ENCODE measurements around the gene RPS21. TPM values are rescaled to one million over a fixed set of nuclear protein-coding genes. Genes with fewer than 3 reads are reported as not detected.

RPS21 gene
- total and polyA plus RNA-seq, 2 of the 4 experiments (the other 2 are of a cell fraction), result 2,710 to 4,298 TPM

DNA sequence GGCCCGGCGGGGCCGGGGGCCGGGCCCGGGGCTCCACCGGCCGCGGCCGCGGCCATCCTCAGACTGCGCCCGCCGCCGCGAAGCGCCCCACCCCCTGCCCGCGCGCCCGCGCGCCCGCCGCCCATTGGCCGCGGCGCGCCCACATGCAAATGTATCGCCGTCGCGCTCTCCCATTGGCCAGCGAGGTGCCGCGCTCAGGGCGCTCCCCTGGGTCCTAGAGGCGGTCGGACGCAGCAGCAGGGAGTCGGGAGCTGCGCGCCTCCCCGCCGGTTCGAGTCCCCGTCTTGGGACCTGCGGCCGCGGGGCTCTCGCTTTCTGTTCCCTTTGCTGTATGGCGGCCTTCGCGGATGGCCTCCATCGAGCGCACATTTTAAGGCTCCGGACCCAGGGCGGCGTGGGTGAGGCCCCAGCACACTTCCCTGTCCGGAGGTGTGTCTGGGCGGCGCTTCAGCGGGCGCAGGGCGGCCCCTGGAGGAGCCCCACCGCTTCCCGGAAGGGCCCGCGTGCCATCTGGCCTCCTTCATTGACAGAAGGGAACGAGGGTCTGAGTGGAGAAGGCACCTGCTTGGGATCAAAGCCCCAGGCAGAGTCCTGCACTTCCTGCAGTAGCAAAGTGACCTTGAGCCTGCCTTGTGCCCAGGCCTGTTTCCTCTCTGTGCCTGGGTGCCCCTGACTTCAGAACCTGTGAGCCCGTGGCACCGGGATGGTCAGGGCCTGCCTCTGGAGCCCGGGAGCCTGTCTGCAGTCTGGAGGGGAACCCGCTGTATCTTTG lies 20.5 kb downstream of the RPS21 start, which contains the start of gene CABLES2:
Gene CABLES2 (minus strand): TSS at position 65 of the 772 bp plus-strand sequence. CDS start 9 bp downstream, at position 56.
- ChIA-PET CTCF (no interaction called here), POLR2A (ENCODE audit: unreplicated experiment) (no interaction called here)
- DNase-seq, result peak; percentile 92
- in situ Hi-C loops (cut with MboI; ENCODE audit: low sequenced_read_pairs) (no loop called here), dilution Hi-C loops (cut with HindIII; ENCODE audit: low sequenced_read_pairs, unreplicated experiment) (no loop called here), intact Hi-C loops (cut with micrococcal nuclease) (no loop called here)
- H4K20me1 ChIP-seq (ENCODE audit: insufficient read depth, low read length), result no peaks in the 10 kb centered on the region; the same call in 1 of the 2 replicates
- H3K4me3 ChIP-seq (ENCODE audit: insufficient read depth, low read depth, low read length), result peak within 1 kb of the TSS; percentile 54
- no peaks in the 10 kb centered on the region; the same call in 1 of the 2 replicates for H3K36me3 ChIP-seq (ENCODE audit: control insufficient read depth, insufficient read depth, low read length)
- BruUV-seq (replicated peaks), result no TSS peak
- no peak within 1 kb of the TSS for H3K14ac ChIP-seq (replicated peaks; ENCODE audit: low read depth, low read length)
- peak within 1 kb of the TSS; percentile 99 for H2AFZ ChIP-seq (replicated peaks; ENCODE audit: low read length, poor library complexity)
- H3K23ac ChIP-seq (ENCODE audit: low read depth, low read length), result no peak within 1 kb of the TSS
- peaks cover 6% of the 10 kb centered on the region; the same call in 1 of the 2 replicates for H3K4me1 ChIP-seq (ENCODE audit: control insufficient read depth, insufficient read depth, low read length)
- peak; percentile 94 for ATAC-seq (ENCODE audit: low read depth)
- H3K9me1 ChIP-seq (ENCODE audit: insufficient read depth, low read length), result no peaks in the 10 kb centered on the region
- peak within 1 kb of the TSS; percentile 39; the same call in 1 of the 2 replicates for H2AK5ac ChIP-seq (ENCODE audit: low read depth, low read length)
- no peak within 1 kb of the TSS for H3K56ac ChIP-seq (ENCODE audit: extremely low read depth, insufficient read depth, low read length)
- H3K27ac ChIP-seq (ENCODE audit: insufficient read depth, low read length), result peak within 1 kb of the TSS; percentile 42; the same call in 1 of the 2 replicates
- no peak within 1 kb of the TSS for H2BK15ac ChIP-seq (ENCODE audit: low read depth, low read length)
- 5% methylated on average over 32 of the region's 73 CpGs; no CpG with 5 or more reads in 1 of the 2 experiments for WGBS, 2 experiments (ENCODE audit: extremely low coverage in 2 of 2, insufficient read length in 1 of 2)
- H3K18ac ChIP-seq (ENCODE audit: low read depth, low read length), result no peak within 1 kb of the TSS
- no peak within 1 kb of the TSS for H2BK20ac ChIP-seq (ENCODE audit: low read depth, low read length)
- no peaks in the 10 kb centered on the region for H3K9me3 ChIP-seq (ENCODE audit: control insufficient read depth, insufficient read depth, low read length)
- no peak within 1 kb of the TSS for H2BK120ac ChIP-seq (ENCODE audit: low read depth, low read length)
- H2AK9ac ChIP-seq (replicated peaks; ENCODE audit: low read depth, low read length, poor library complexity), result peak within 1 kb of the TSS; percentile 95
- H2BK5ac ChIP-seq (ENCODE audit: low read depth, low read length, poor library complexity, severe bottlenecking), result no peak within 1 kb of the TSS
- H3K4me2 ChIP-seq (ENCODE audit: low read depth, low read length), result peak within 1 kb of the TSS; percentile 95
- H4K8ac ChIP-seq (ENCODE audit: low read depth in 2 of 2, low read length in 2 of 2), result peak within 1 kb of the TSS in 1 of 2 experiments; percentile 78; a peak in 2 of 4 replicates
- peaks cover 10 to 17% of the 10 kb centered on the region in 2 experiments; a peak in 1 of 4 replicates for H3K79me1 ChIP-seq (ENCODE audit: low read depth in 1 of 2, low read length in 2 of 2)
- peak within 1 kb of the TSS; percentile 65 for H3K9ac ChIP-seq (ENCODE audit: low read depth, low read length)
- H4K91ac ChIP-seq (ENCODE audit: insufficient read depth, low read depth, low read length), result no peak within 1 kb of the TSS
- H4K5ac ChIP-seq (ENCODE audit: low read depth, low read length), result no peak within 1 kb of the TSS
- peaks cover 8% of the 10 kb centered on the region; the same call in 1 of the 2 replicates for H3K27me3 ChIP-seq (ENCODE audit: control insufficient read depth, insufficient read depth, low read length)
- peak within 1 kb of the TSS; percentile 69; the same call in 1 of the 2 replicates for H3K4ac ChIP-seq (ENCODE audit: low read depth, low read length)
- no peak for TF ChIP-seq MXI1 (IDR thresholded peaks at IDR 0.05; ENCODE audit: borderline replicate concordance, low read depth, low read length)
- TF ChIP-seq MAZ (IDR thresholded peaks at IDR 0.05; ENCODE audit: borderline replicate concordance, low read depth, low read length), result peak; percentile 84; the same call in 1 of the 2 replicates
- no peak for TF ChIP-seq POLR2A (IDR thresholded peaks at IDR 0.05; ENCODE audit: low read depth, low read length)
- no peak for TF ChIP-seq SMC3 (IDR thresholded peaks at IDR 0.05; ENCODE audit: low read depth, low read length)
- no peak for TF ChIP-seq MAFK (IDR thresholded peaks at IDR 0.05; ENCODE audit: low read depth, low read length)
- TF ChIP-seq CEBPB (IDR thresholded peaks at IDR 0.05; ENCODE audit: low read depth, low read length), result no peak
- TF ChIP-seq BHLHE40 (IDR thresholded peaks at IDR 0.05; ENCODE audit: low read depth, low read length), result no peak
- TF ChIP-seq FOS (IDR thresholded peaks at IDR 0.05; ENCODE audit: low read depth, low read length), result no peak
- peak; percentile 55; the same call in 1 of the 2 replicates for TF ChIP-seq USF2 (IDR thresholded peaks at IDR 0.05; ENCODE audit: low read depth, low read length)
- no peak for TF ChIP-seq NFE2L2 (IDR thresholded peaks at IDR 0.05; ENCODE audit: low read depth, low read length)
- peak; percentile 79 for TF ChIP-seq RCOR1 (IDR thresholded peaks at IDR 0.05; ENCODE audit: insufficient replicate concordance, low read length)
- TF ChIP-seq, protein P1, sequence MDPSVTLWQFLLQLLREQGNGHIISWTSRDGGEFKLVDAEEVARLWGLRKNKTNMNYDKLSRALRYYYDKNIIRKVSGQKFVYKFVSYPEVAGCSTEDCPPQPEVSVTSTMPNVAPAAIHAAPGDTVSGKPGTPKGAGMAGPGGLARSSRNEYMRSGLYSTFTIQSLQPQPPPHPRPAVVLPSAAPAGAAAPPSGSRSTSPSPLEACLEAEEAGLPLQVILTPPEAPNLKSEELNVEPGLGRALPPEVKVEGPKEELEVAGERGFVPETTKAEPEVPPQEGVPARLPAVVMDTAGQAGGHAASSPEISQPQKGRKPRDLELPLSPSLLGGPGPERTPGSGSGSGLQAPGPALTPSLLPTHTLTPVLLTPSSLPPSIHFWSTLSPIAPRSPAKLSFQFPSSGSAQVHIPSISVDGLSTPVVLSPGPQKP (IDR thresholded peaks at IDR 0.05; ENCODE audit: borderline replicate concordance, low read depth, low read length), result no peak
- no peak for TF ChIP-seq RFX5 (IDR thresholded peaks at IDR 0.05; ENCODE audit: low read depth, low read length)
- TF ChIP-seq, protein P2, sequence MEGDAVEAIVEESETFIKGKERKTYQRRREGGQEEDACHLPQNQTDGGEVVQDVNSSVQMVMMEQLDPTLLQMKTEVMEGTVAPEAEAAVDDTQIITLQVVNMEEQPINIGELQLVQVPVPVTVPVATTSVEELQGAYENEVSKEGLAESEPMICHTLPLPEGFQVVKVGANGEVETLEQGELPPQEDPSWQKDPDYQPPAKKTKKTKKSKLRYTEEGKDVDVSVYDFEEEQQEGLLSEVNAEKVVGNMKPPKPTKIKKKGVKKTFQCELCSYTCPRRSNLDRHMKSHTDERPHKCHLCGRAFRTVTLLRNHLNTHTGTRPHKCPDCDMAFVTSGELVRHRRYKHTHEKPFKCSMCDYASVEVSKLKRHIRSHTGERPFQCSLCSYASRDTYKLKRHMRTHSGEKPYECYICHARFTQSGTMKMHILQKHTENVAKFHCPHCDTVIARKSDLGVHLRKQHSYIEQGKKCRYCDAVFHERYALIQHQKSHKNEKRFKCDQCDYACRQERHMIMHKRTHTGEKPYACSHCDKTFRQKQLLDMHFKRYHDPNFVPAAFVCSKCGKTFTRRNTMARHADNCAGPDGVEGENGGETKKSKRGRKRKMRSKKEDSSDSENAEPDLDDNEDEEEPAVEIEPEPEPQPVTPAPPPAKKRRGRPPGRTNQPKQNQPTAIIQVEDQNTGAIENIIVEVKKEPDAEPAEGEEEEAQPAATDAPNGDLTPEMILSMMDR (conservative IDR thresholded peaks at IDR 0.05; ENCODE audit: low read depth, low read length), result no peak

Measured in IMR-90 (cell line).